NOMO-1 (cell line): Measurements from ENCODE around the gene VPS25.

ENCODE experiments used
- DNase-seq, 2 experiments: peaks; one replicate each; lab custom pipeline; 2025; ENCODE audit not compliant: unreplicated experiment in 2 of 2; lab: John Stamatoyannopoulos, UW

The VPS25 gene

GRCh38 chr17:42792545-42792944, 19.3 kb downstream of the VPS25 start:
- DNase-seq, result no peak

- no peak for DNase-seq
Observed at GRCh38 chr17:42795061-42795460, 21.8 kb downstream of the VPS25 start.

- no peak for DNase-seq
Observed at GRCh38 chr17:42795465-42795864, 22.2 kb downstream of the VPS25 start.

- DNase-seq, result no peak
Observed at GRCh38 chr17:42796066-42796758, 23.0 kb downstream of the VPS25 start.

- no peak for DNase-seq
Observed at GRCh38 chr17:42797067-42798007, 24.1 kb downstream of the VPS25 start.

GRCh38 chr17:42798011-42798382, 24.7 kb downstream of the VPS25 start:
- no peak for DNase-seq

GRCh38 chr17:42798383-42799380, 25.4 kb downstream of the VPS25 start, which contains the start of the genes CNTD1 and COA3:
CNTD1 (plus strand) TSS chr17:42798861; CDS start chr17:42799068, 207 bp downstream.
COA3 (minus strand) TSS chr17:42798704; CDS start chr17:42798681, 23 bp downstream.
- DNase-seq, result peak; percentile 78 to 85

GRCh38 chr17:42803074-42803883, 30.0 kb downstream of the VPS25 start:
- DNase-seq, result no peak

GRCh38 chr17:42804918-42805367, 31.7 kb downstream of the VPS25 start:
- DNase-seq, result no peak

- no peak for DNase-seq
Observed at GRCh38 chr17:42806249-42806648, 33.0 kb downstream of the VPS25 start.

GRCh38 chr17:42809250-42809649, 36.0 kb downstream of the VPS25 start:
- no peak for DNase-seq

- no peak for DNase-seq
Observed at GRCh38 chr17:42814633-42815399, 41.6 kb downstream of the VPS25 start.

- DNase-seq, result no peak
Observed at GRCh38 chr17:42817866-42818265, 44.6 kb downstream of the VPS25 start.

- no peak for DNase-seq
Observed at GRCh38 chr17:42818379-42818778, 45.1 kb downstream of the VPS25 start.

- peak; percentile 13 to 68 for DNase-seq
Observed at GRCh38 chr17:42819939-42820535, 46.8 kb downstream of the VPS25 start.

GRCh38 chr17:42821176-42821575, 47.9 kb downstream of the VPS25 start:
- no peak for DNase-seq

- DNase-seq, result no peak
Observed at GRCh38 chr17:42827472-42827871, 54.2 kb downstream of the VPS25 start.
